H1 (cell line): ENCODE results near the gene LRRC27. TPM values are rescaled to one million over a fixed set of nuclear protein-coding genes. Genes with fewer than 3 reads are reported as not detected.

Experiments used
- CTCF ChIA-PET: fragments of 300-600 bp; sonication (Branson Sonifier 250); formaldehyde crosslinking; loops from one replicate; lab custom pipeline; 2021; ENCODE audit not compliant: partially characterized antibody; lab: Charles Lee
- POLR2A ChIA-PET: fragments of 300-600 bp; sonication (Branson Sonifier 250); formaldehyde crosslinking; loops from one replicate; lab custom pipeline; 2021; ENCODE audit warnings: inconsistent platforms; ENCODE audit not compliant: partially characterized antibody; lab: Charles Lee
- DNase-seq, 2 experiments: peaks; one replicate each; pipeline versions ENCODE4 v3.0.0 to v3.0.0-alpha.2; 2010 to 2022; ENCODE audit warnings: low spot score in 2 of 2, low read depth in 1 of 2, mixed read lengths in 1 of 2
- FAIRE-seq: peaks from 2 replicates; lab custom pipeline; 2011; peaks lifted over from hg19 to GRCh38; lab: Jason Lieb, UNC
- H2AFZ ChIP-seq: 2 replicates; pipeline ENCODE4 v1.8.1; 2012; ENCODE audit warnings: low read length, inconsistent platforms
- H2AK5ac ChIP-seq: 2 replicates; pipeline ENCODE4 v1.6.1; 2013; ENCODE audit warnings: low read depth, low read length
- H2BK120ac ChIP-seq: replicated peaks from 2 replicates; pipeline ENCODE3; 2013; ENCODE audit warnings: low read depth, low read length, inconsistent platforms
- H2BK12ac ChIP-seq: 2 replicates; pipeline ENCODE4 v1.6.1; 2013; ENCODE audit warnings: low read depth, low read length
- H2BK15ac ChIP-seq: 2 replicates; pipeline ENCODE4 v1.6.1; 2013; ENCODE audit warnings: low read length
- H2BK20ac ChIP-seq: 2 replicates; pipeline ENCODE4 v1.6.1; 2013; ENCODE audit warnings: low read length
- H2BK5ac ChIP-seq: 2 replicates; pipeline ENCODE4 v1.6.1; 2013; ENCODE audit warnings: low read depth, low read length
- H3K14ac ChIP-seq: 2 replicates; pipeline ENCODE4 v1.6.1; 2013; ENCODE audit warnings: inconsistent platforms; ENCODE audit not compliant: insufficient read length
- H3K18ac ChIP-seq: 2 replicates; pipeline ENCODE4 v1.6.1; 2013; ENCODE audit warnings: low read length; ENCODE audit errors: extremely low read depth
- H3K23ac ChIP-seq: 2 replicates; pipeline ENCODE4 v1.6.1; 2013; ENCODE audit warnings: inconsistent platforms; ENCODE audit not compliant: insufficient read length
- H3K23me2 ChIP-seq: 2 replicates; pipeline ENCODE4 v1.6.1; 2013; ENCODE audit warnings: low read depth, low read length
- H3K27ac ChIP-seq: 2 replicates; pipeline ENCODE4 v1.6.1; 2011; ENCODE audit warnings: low read depth, low read length, inconsistent platforms
- H3K27me3 ChIP-seq, 4 experiments: replicated peaks in 1 of 4; 1 replicate in 1 of 4; 2 replicates in 3 of 4; pipeline versions ENCODE4 v1.6.1 to v1.8.1; 2011 to 2013; ENCODE audit warnings: low read length in 3 of 4, mild to moderate bottlenecking in 3 of 4, inconsistent platforms in 2 of 4, mixed read lengths in 2 of 4, moderate library complexity in 1 of 4; ENCODE audit not compliant: control insufficient read depth in 3 of 4, insufficient read depth in 3 of 4; ENCODE audit errors: extremely low read depth in 1 of 4
- H3K36me3 ChIP-seq, 4 experiments: 2 replicates each; pipeline versions ENCODE4 v1.6.1 to v1.8.1; 2011 to 2013; ENCODE audit warnings: mild to moderate bottlenecking in 4 of 4, low read length in 3 of 4, moderate library complexity in 2 of 4, control low read depth in 1 of 4, inconsistent platforms in 1 of 4; ENCODE audit not compliant: insufficient read depth in 4 of 4, control insufficient read depth in 2 of 4
- H3K4ac ChIP-seq: replicated peaks from 2 replicates; pipeline ENCODE3; 2013; ENCODE audit warnings: low read length, low read depth, mixed read lengths, inconsistent platforms; ENCODE audit not compliant: insufficient read length
- H3K4me1 ChIP-seq, 4 experiments: replicated peaks in 1 of 4; 1 replicate in 1 of 4; 2 replicates in 3 of 4; pipeline versions ENCODE4 v1.6.1 to v1.8.1; 2011 to 2013; ENCODE audit warnings: low read length in 3 of 4, inconsistent platforms in 2 of 4, mixed read lengths in 1 of 4; ENCODE audit not compliant: insufficient read depth in 4 of 4, control insufficient read depth in 3 of 4
- H3K4me2 ChIP-seq, 2 experiments: 2 replicates each; pipeline versions ENCODE4 v1.6.1 to v1.8.1; 2011 to 2013; ENCODE audit warnings: low read depth in 2 of 2, low read length in 2 of 2, control low read depth in 1 of 2, inconsistent platforms in 1 of 2, mild to moderate bottlenecking in 1 of 2; ENCODE audit not compliant: insufficient read depth in 1 of 2
- H3K4me3 ChIP-seq, 4 experiments: fragments of 200-600, 300-600 bp in 1 of 4; sonication (generic), shearing (Covaris generic), sonication (Bioruptor Twin) in 1 of 4; 2 replicates each; pipeline versions ENCODE4 v1.5.1 to v1.8.1; 2011 to 2016; ENCODE audit warnings: low read length in 4 of 4, low read depth in 3 of 4, control low read depth in 2 of 4, inconsistent platforms in 2 of 4, mild to moderate bottlenecking in 2 of 4, mixed read lengths in 1 of 4, moderate library complexity in 1 of 4; ENCODE audit not compliant: insufficient read depth in 2 of 4; ENCODE audit errors: extremely low read depth in 1 of 4
- H3K56ac ChIP-seq: replicated peaks from 2 replicates; pipeline ENCODE3; 2013; ENCODE audit warnings: low read depth, mild to moderate bottlenecking, mixed read lengths, low read length, inconsistent platforms; ENCODE audit not compliant: insufficient read length
- H3K79me1 ChIP-seq: 2 replicates; pipeline ENCODE4 v1.6.1; 2013; ENCODE audit warnings: low read depth, low read length, control low read depth
- H3K79me2 ChIP-seq, 2 experiments: 2 replicates each; pipeline versions ENCODE4 v1.6.1 to v1.8.1; 2012 to 2013; ENCODE audit warnings: low read length in 2 of 2, mild to moderate bottlenecking in 2 of 2, inconsistent platforms in 1 of 2; ENCODE audit not compliant: insufficient read depth in 2 of 2, control insufficient read depth in 1 of 2
- H3K9ac ChIP-seq, 4 experiments: replicated peaks in 1 of 4; 1 replicate in 1 of 4; 2 replicates in 3 of 4; pipeline versions ENCODE4 v1.6.1 to v1.8.1; 2011 to 2013; ENCODE audit warnings: low read depth in 3 of 4, low read length in 3 of 4, control low read depth in 2 of 4, mild to moderate bottlenecking in 2 of 4, moderate library complexity in 2 of 4, inconsistent platforms in 1 of 4; ENCODE audit errors: extremely low read depth in 1 of 4
- H3K9me3 ChIP-seq, 2 experiments: 2 replicates each; pipeline versions ENCODE4 v1.6.1 to v1.8.1; 2012 to 2013; ENCODE audit warnings: mild to moderate bottlenecking in 2 of 2, moderate library complexity in 2 of 2, control low read depth in 1 of 2, inconsistent platforms in 1 of 2, low read depth in 1 of 2, low read length in 1 of 2, mixed read lengths in 1 of 2; ENCODE audit not compliant: insufficient read depth in 2 of 2
- H4K20me1 ChIP-seq, 2 experiments: replicated peaks in 1 of 2; 2 replicates each; pipeline versions ENCODE3 to v1.8.1; 2011 to 2013; ENCODE audit warnings: inconsistent platforms in 2 of 2, low read length in 2 of 2, mild to moderate bottlenecking in 1 of 2; ENCODE audit not compliant: insufficient read depth in 2 of 2, control insufficient read depth in 1 of 2
- H4K5ac ChIP-seq: 2 replicates; pipeline ENCODE4 v1.6.1; 2013; ENCODE audit warnings: low read length, low read depth, mixed read lengths, inconsistent platforms; ENCODE audit not compliant: insufficient read length
- H4K8ac ChIP-seq: 2 replicates; pipeline ENCODE4 v1.8.0; 2013; ENCODE audit warnings: mild to moderate bottlenecking, moderate library complexity, low read length, inconsistent platforms; ENCODE audit not compliant: insufficient read depth; ENCODE audit errors: extremely low read depth
- H4K91ac ChIP-seq: replicated peaks from 2 replicates; pipeline ENCODE3; 2013; ENCODE audit warnings: low read length, mixed read lengths, inconsistent platforms; ENCODE audit not compliant: insufficient read length
- BACH1 ChIP-seq: IDR thresholded peaks from 2 replicates; pipeline ENCODE4 v1.6.1; 2012; ENCODE audit warnings: low read length, improper control_type of control experiment
- CREB1 ChIP-seq: IDR thresholded peaks from 2 replicates; pipeline ENCODE4 v1.6.1; 2012; ENCODE audit warnings: inconsistent platforms
- FOSL1 ChIP-seq: IDR thresholded peaks from 2 replicates; pipeline ENCODE4 v1.6.1; 2011; ENCODE audit warnings: mild to moderate bottlenecking, low read depth, low read length, moderate library complexity; ENCODE audit not compliant: insufficient read depth
- GABPA ChIP-seq: IDR thresholded peaks from 2 replicates; pipeline ENCODE4 v1.6.1; 2011; ENCODE audit warnings: mild to moderate bottlenecking, low read length, moderate library complexity, borderline replicate concordance; ENCODE audit not compliant: insufficient read depth
- PHF8 ChIP-seq: fragments of 200-600 bp; sonication (generic); conservative IDR thresholded peaks from 2 replicates; pipeline ENCODE4 v1.7.1; 2012; ENCODE audit warnings: low read depth, mild to moderate bottlenecking, inconsistent platforms, low read length, moderate library complexity
- POLR2A ChIP-seq, 2 experiments: IDR thresholded peaks; 1 replicate in 1 of 2; 2 replicates in 1 of 2; pipeline ENCODE4 v1.6.1; 2011; ENCODE audit warnings: low read depth in 2 of 2, low read length in 2 of 2, mild to moderate bottlenecking in 2 of 2; ENCODE audit errors: control extremely low read depth in 1 of 2
- SAP30 ChIP-seq: fragments of 300-600 bp; sonication (generic); IDR thresholded peaks from 2 replicates; pipeline ENCODE4 v1.7.1; 2012; ENCODE audit warnings: low read length, moderate library complexity, mild to moderate bottlenecking, inconsistent platforms; ENCODE audit not compliant: insufficient read depth, insufficient replicate concordance
- SP2 ChIP-seq: IDR thresholded peaks from 2 replicates; pipeline ENCODE4 v1.6.1; 2012; ENCODE audit warnings: mild to moderate bottlenecking, low read length, inconsistent platforms
- SRF ChIP-seq: IDR thresholded peaks from 2 replicates; pipeline ENCODE4 v1.6.1; 2011; ENCODE audit warnings: mild to moderate bottlenecking, low read depth, low read length, moderate library complexity
- TAF1 ChIP-seq: IDR thresholded peaks from 2 replicates; pipeline ENCODE4 v1.6.1; 2011; ENCODE audit warnings: mild to moderate bottlenecking, low read depth, low read length
- ZNF274 ChIP-seq: IDR thresholded peaks from 2 replicates; pipeline ENCODE4 v1.7.0; 2012; ENCODE audit warnings: low read length, borderline replicate concordance; ENCODE audit errors: extremely low read depth
- WGBS, 2 experiments: shearing (Covaris generic) in 1 of 2; methylation state at CpG; one replicate each; pipeline versions ENCODE4 v1.1.6 to v1.1.7; 2013 to 2015; ENCODE audit warnings: low lambda C conversion rate in 2 of 2, mixed read lengths in 2 of 2, inconsistent platforms in 1 of 2, low coverage in 1 of 2, missing lambda C conversion rate in 1 of 2; ENCODE audit not compliant: insufficient replicate concordance in 2 of 2, insufficient coverage in 1 of 2, insufficient read length in 1 of 2; ENCODE audit errors: extremely low coverage in 1 of 2, missing lambda C conversion rate in 1 of 2; 5-methylcytosine and 5-hydroxymethylcytosine counted together
- polyA plus RNA-seq, 7 experiments: library from polyadenylated mRNA; depleted of rRNA in 3 of 7; stranded (reverse) in 5 of 7; unstranded in 2 of 7; fragments of >200 nt in 5 of 7; fragments of 200-250 nt in 2 of 7; gene quantifications; 1 replicate in 5 of 7; 2 replicates in 1 of 7; 4 replicates in 1 of 7; pipeline versions ENCODE4 v1.2.1 to v1.2.3, GENCODE V29; 2011 to 2013; ENCODE audit warnings: missing spikeins in 2 of 7, mixed read lengths in 2 of 7
- total RNA-seq: library from RNA; stranded (reverse); fragmentation: NEBNext Ultra II Directional; extraction: Animal tissue kit (Norgen Biotek cat#: 25700); gene quantifications from 2 replicates; pipeline ENCODE4 v1.2.1, GENCODE V29; 2021
- TF ChIP-seq, protein P1 (sequence below): IDR thresholded peaks from 2 replicates; pipeline ENCODE4 v1.6.1; 2011; ENCODE audit warnings: low read length, improper control_type of control experiment

Gene LRRC27
- total and polyA plus RNA-seq, 2 of the 8 experiments (the other 6 are each of a cell fraction or from before 2014, with no cell fraction given) = 1.2 to 3.8 TPM

DNA sequence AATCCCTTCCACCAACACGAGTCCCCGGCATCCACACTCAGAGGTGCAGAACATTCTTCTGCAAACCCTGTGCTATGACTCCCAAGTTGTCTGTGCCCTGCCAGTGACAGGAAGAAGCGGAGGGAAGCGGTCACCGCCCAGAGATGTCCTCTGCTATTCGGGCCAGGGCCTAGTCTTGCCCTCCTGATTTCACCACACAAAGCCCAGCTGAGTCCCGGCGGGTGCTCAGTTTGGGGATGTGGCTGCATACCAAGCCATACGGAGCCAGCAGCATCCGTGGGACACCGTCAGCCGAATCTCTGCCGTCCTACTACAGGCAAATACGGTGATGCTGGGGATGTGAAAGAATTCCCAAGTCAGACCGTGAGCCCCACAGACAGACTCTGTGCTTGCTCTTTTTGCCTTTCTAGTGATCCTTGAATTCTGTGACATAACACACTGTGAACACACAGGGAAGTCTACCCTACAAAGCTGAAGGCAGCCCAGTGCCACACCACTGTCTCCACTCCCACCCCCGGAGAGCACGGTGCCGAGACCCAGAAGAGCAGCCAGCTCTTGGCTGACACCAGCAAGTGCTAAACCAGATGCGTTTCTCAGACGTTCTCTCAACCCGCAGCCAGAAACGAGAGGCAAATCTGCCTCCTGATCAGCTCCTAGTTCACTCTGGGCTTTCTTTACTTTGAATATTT, 26.2 kb upstream of the LRRC27 start:
- 88% methylated on average over 22 of the region's 22 CpGs; no CpG with 5 or more reads in 1 of the 2 experiments for WGBS, 2 experiments
- no peaks in the 10 kb centered on the region for H3K79me1 ChIP-seq
- H4K5ac ChIP-seq = no peak overlapping the region
- no peak overlapping the region for H2BK5ac ChIP-seq
- H3K23me2 ChIP-seq = peaks cover 13% of the 10 kb centered on the region; the same call in 1 of the 2 replicates
- no peak overlapping the region for H3K14ac ChIP-seq
- H3K9ac ChIP-seq = no peak overlapping the region
- no peak overlapping the region for H2BK12ac ChIP-seq
- peaks cover 0 to 1% of the 10 kb centered on the region in 2 experiments for H4K20me1 ChIP-seq
- no peak overlapping the region for H3K4me3 ChIP-seq
- H3K23ac ChIP-seq = no peak overlapping the region
- POLR2A ChIA-PET = interaction anchor here (0.7 kb wide), 1 partner anchor 8 kb away, joined by 3 read pairs; no protein-coding TSS in a partner anchor
- H2AFZ ChIP-seq = no peak overlapping the region
- H3K4ac ChIP-seq = no peak overlapping the region
- no peak overlapping the region for H2BK20ac ChIP-seq
- H3K18ac ChIP-seq = no peak overlapping the region
- H3K79me2 ChIP-seq = no peaks in the 10 kb centered on the region
- FAIRE-seq (no peak), DNase-seq (no peak)
- H3K36me3 ChIP-seq = no peaks in the 10 kb centered on the region
- H3K27me3 ChIP-seq = peaks cover 20 to 41% (median 38%) of the 10 kb centered on the region in 4 experiments; a peak in 6 of 7 replicates
- peaks cover 1 to 9% (median 4%) of the 10 kb centered on the region in 4 experiments; a peak in 5 of 7 replicates for H3K4me1 ChIP-seq
- no peak overlapping the region for H2AK5ac ChIP-seq
- H2BK15ac ChIP-seq = no peak overlapping the region
- CTCF ChIA-PET = interaction anchor here (0.9 kb wide), 1 partner anchor 8 kb away, joined by 4 read pairs; no protein-coding TSS in a partner anchor
- H3K56ac ChIP-seq = no peak overlapping the region
- H4K91ac ChIP-seq = no peak overlapping the region
- H4K8ac ChIP-seq = no peak overlapping the region
- H2BK120ac ChIP-seq = no peak overlapping the region
- H3K27ac ChIP-seq = no peak overlapping the region
- H3K4me2 ChIP-seq = no peak overlapping the region
- peaks cover 10 to 13% of the 10 kb centered on the region in 2 experiments for H3K9me3 ChIP-seq
- TF ChIP-seq POLR2A (IDR thresholded peaks at IDR 0.05; ENCODE audit: control extremely low read depth in 1 of 2, low read depth in 2 of 2, low read length in 2 of 2) = no peak
- TF ChIP-seq PHF8 = no peak
- TF ChIP-seq CREB1 = no peak
- TF ChIP-seq SAP30 = no peak
- no peak for TF ChIP-seq BACH1
- TF ChIP-seq FOSL1 = no peak
- no peak for TF ChIP-seq ZNF274
- no peak for TF ChIP-seq SP2
- TF ChIP-seq GABPA = no peak
- TF ChIP-seq SRF = no peak
- TF ChIP-seq, protein P1, sequence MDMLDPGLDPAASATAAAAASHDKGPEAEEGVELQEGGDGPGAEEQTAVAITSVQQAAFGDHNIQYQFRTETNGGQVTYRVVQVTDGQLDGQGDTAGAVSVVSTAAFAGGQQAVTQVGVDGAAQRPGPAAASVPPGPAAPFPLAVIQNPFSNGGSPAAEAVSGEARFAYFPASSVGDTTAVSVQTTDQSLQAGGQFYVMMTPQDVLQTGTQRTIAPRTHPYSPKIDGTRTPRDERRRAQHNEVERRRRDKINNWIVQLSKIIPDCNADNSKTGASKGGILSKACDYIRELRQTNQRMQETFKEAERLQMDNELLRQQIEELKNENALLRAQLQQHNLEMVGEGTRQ = no peak
- no peak for TF ChIP-seq TAF1
